Bronchial smooth muscle cell (primary cell): ENCODE data around the gene DNAJC9. TPM values are rescaled to one million over a fixed set of nuclear protein-coding genes. Genes with fewer than 3 reads are reported as not detected.

Experiments used
- total RNA-seq: library from RNA; depleted of rRNA; stranded (reverse); fragments of >200 nt; gene quantifications from 2 replicates; pipeline ENCODE4 v1.2.1, GENCODE V29; 2014

The DNAJC9 gene, protein sequence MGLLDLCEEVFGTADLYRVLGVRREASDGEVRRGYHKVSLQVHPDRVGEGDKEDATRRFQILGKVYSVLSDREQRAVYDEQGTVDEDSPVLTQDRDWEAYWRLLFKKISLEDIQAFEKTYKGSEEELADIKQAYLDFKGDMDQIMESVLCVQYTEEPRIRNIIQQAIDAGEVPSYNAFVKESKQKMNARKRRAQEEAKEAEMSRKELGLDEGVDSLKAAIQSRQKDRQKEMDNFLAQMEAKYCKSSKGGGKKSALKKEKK
- total RNA-seq = 13.9 and 15.6 TPM in 2 replicates

DNA sequence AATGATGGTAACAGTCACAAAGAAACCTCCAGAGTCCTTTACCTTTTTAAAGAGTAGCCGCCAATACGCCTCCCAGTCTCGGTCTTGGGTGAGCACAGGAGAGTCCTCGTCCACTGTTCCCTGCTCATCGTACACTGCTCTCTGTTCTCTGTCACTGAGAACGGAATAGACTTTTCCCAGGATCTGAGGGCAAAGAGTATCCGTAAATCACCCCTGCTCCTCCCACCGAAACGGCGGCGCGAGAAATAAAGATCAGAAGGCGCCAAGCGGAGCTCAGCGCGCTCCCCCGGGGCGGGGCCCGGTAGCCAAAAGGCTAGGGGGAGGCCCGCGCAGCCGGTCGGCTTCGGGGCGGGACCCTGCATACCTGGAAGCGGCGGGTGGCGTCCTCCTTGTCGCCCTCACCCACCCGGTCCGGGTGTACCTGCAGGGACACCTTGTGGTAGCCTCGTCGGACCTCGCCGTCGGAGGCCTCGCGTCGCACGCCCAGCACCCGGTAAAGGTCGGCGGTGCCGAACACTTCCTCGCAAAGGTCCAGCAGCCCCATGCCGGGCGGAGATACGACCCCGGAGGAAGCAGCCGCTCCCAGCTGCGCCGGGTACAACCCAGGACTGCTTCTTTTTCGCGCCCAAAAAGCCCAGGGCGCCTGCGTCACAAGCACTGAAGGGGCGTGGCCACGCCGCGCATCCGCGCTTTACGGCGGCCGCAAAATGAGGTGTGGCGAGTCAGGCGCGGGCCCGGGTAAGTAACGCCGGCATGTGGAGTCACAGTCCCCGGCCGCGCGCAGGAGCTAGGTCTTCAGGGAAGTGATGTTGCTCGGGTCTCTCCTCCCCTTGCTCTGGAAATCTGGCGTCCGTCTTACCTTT, at the start of gene DNAJC9:
Gene DNAJC9 (minus strand): TSS at position 610 of the 863 bp plus-strand sequence. CDS start 66 bp downstream, at position 544.

DNA sequence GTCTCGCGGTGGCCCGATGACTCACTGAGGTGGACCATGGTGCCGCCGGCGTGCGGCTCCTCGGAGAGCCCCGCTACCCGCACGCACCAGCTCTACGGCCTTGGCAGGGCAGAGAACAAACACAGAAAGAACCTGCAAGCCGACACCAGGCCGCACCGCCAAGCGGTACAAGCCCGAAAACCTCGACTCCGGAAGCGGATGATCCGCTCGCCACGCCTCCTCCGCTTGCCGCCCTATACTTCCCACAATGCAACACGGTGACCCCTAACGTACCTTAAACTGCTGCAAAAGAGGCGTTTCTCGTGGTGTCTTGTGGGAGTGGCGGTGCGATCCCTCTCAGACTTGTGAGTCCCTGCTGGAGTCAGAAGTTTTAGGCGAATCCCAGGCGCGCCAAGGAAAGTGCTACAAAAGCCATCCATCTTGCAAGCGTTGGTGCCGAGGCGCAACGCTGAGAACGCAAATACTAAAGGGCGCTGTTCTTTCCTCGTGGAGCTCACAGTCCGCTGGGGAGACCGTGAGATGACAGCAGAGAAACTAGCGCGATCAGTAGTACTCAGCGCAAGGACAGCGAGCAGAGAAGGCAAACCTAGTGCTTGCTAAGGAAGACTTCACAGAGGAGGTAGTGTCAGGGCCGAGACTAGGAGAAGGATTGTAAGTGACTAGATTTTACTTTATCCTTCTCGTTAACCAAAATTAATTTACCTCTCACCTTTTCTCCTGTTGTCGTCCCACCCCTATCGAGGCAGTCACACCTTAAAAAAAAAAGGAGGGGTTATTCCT, 5.6 kb upstream of the DNAJC9 start, which contains the start of gene MRPS16:
Gene MRPS16 (minus strand): TSS at position 200 of the 780 bp plus-strand sequence. CDS start 162 bp downstream, at position 38.

Other genes starting within 250 kb of the DNAJC9 start
- gene P4HA1, start 150.4 kb downstream of the DNAJC9 start, total RNA-seq = 110 and 152 TPM in 2 replicates
- gene NUDT13, start 136.8 kb downstream of the DNAJC9 start, total RNA-seq = 1.5 and 1.6 TPM in 2 replicates
- 16.7 and 18.1 TPM in 2 replicates for gene ECD, start 79.2 kb downstream of the DNAJC9 start, total RNA-seq
- 27.9 and 44.2 TPM in 2 replicates for gene FAM149B1, start 79.1 kb downstream of the DNAJC9 start, total RNA-seq
- gene MRPS16, start 5.4 kb upstream of the DNAJC9 start, total RNA-seq = 51.9 and 52.3 TPM in 2 replicates
- 1.4 and 2.1 TPM in 2 replicates for gene CFAP70, start 111.6 kb upstream of the DNAJC9 start, total RNA-seq
- gene ANXA7, start 166.8 kb upstream of the DNAJC9 start, total RNA-seq = 115 and 135 TPM in 2 replicates
- gene MSS51, start 186.3 kb upstream of the DNAJC9 start, total RNA-seq = 1.1 and 1.4 TPM in 2 replicates
- 22.8 and 27.6 TPM in 2 replicates for gene PPP3CB, start 248.8 kb upstream of the DNAJC9 start, total RNA-seq